HG02798 (cell line): ENCODE measurements around the gene ACP3.
"Not testable (repeated sequence)": the region's sequence is repeated elsewhere in the genome, so short reads cannot be mapped to it uniquely, and the experiment has no call there.

Experiments used
- ATAC-seq: cut with Tn5 transposase; IDR thresholded peaks from one replicate; pipeline ENCODE4 v1.9.1; 2021; ENCODE audit warnings: mild to moderate bottlenecking; ENCODE audit not compliant: unreplicated experiment, poor library complexity

ACP3 gene

GRCh38 chr3:132317229-132317948 lies at the start of gene ACP3:
Gene ACP3 (plus strand): TSS chr3:132317407. CDS start chr3:132317457, 50 bp downstream.
- ATAC-seq = no peak

DNA sequence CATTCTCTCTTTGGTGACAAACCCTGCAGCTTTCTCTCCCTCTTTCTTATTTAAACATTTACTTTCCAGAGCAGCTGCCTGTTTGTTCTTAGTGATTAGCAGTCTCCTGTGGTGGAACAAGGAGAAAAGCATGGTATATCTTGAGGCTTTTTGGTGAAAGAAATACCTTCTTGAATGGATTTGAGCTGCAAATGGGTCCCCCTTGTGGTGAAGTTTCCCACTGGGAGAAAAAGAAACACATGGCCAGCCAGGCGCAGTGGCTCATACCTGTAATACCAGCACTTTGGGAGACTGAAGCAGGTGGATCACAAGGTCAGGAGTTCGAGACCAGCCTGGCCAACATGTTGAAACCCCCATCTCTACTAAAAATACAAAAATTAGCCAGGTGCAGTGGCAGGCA lies 48.3 kb upstream of the ACP3 start:
- no peak for ATAC-seq

DNA sequence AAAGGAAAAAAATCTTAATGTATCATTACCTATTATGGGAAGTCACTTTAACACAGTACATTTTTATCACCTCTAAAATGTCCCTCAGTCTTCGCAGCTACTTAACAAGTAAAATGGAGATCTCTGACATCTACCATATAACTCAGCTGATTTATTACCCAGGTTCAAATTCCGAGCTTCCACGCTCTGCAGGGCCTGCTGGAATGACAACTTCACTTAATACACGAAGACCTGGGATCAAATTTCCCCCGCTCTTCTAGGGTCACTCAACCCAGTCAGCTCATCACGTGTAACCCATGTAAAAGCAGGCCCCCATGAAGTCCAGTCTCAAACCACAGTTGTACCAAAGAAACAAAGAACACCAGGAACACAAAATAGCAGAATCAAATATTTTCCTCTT lies 44.2 kb upstream of the ACP3 start:
- no peak for ATAC-seq

DNA sequence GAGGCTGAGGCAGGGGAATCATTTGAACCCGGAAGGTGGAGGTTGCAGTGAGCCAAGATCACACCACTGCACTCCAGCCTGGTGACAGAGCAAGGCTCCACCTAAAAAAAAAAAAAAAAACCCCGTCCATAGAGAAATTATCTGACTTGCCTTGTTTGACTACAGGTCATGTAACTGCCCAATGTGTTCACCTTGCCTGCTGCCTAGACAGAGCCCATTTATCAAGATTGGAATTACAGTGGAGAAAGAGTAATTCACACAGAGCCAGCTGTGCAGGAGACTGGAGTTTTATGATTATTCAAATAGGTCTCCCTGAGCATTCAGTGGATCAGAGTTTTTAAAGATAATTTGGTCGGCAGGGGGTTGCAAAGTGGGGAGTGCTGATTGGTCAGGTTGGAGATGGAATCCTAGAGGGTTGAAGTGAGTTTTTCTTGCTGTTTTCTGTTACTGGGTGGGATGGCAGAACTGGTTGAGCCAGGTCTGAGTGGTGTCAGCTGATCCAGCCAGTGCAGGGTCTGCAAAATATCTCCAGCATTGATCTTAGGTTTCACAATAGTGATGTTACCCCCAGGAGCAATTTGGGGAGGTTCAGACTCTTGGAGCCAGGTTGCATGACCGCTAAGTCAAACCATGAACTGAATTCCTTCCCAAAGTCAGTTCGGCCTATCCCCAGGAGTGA lies 40.8 kb upstream of the ACP3 start:
- no peak for ATAC-seq

- no peak for ATAC-seq
Measured at GRCh38 chr3:132279030-132279429, 38.2 kb upstream of the ACP3 start.

GRCh38 chr3:132283440-132283839 lies 33.8 kb upstream of the ACP3 start:
- ATAC-seq = no peak

DNA sequence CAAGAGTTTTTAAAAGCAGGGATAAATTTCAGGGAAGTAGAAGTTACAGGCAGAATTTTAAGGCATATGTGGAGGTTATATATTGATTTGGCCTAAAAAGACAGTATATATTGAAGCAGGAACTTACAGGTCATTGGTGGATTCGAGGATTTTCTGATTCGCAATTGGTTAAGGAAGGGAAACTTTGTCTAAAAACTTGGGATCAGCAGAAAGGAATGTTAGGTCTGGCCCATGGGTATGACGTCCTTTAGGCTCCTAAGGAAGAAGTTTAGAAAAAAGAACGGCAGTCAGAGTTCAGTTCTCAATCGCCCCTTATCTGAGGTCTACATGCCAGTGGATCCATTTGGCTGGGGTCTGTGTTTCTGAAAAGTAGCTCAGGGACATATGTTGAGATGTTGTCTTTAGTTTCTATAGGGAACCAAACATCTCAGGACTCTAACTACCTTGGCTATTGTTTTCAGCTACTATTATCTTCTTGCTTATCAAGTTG lies 33.2 kb upstream of the ACP3 start:
- no peak for ATAC-seq

GRCh38 chr3:132284781-132285619 lies 32.2 kb upstream of the ACP3 start:
- no peak for ATAC-seq

GRCh38 chr3:132285620-132285945 lies 31.6 kb upstream of the ACP3 start:
- ATAC-seq = no peak

- no peak for ATAC-seq
Measured at GRCh38 chr3:132286035-132286434, 31.2 kb upstream of the ACP3 start.

GRCh38 chr3:132288357-132288756 lies 28.9 kb upstream of the ACP3 start:
- no peak for ATAC-seq

- no peak for ATAC-seq
Measured at GRCh38 chr3:132289316-132289715, 27.9 kb upstream of the ACP3 start.

DNA sequence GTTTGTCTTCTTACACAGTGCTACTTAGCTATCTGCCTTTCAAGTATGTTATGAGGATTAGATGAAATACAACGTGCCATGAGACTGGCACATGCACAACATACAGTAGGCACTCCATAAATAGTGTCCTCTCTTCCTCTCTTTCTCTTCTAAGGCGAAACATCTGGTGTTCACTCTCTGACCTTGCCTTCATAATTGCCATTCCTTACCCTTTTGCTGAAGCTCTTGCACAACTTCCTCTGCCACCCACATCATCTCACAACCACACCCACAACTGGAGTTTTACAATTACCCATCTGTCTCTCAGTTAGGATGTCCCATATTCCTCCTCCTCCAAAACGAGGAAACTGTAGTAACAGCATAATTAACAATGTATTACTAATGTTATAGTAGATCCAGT lies 26.4 kb upstream of the ACP3 start:
- no peak for ATAC-seq

- no peak for ATAC-seq
Measured at GRCh38 chr3:132292042-132292441, 25.2 kb upstream of the ACP3 start.

DNA sequence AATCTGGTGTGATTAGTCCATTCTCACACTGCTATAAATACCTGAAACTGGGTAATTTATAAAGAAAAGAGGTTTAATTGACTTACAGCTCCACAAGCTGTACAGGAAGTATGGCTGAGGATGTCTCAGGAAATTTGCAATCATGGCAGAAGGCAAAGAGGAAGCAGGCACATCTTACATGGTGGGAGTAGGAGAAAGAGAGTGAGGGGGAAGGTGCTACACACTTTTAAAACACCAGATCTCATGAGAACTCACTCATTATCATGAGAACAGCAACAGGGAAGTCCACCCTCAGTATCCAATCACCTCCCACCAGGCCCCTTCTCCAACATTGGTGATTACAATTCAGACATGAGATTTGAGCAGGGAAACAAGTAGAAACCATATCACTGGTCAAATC lies 24.0 kb upstream of the ACP3 start:
- no peak for ATAC-seq

DNA sequence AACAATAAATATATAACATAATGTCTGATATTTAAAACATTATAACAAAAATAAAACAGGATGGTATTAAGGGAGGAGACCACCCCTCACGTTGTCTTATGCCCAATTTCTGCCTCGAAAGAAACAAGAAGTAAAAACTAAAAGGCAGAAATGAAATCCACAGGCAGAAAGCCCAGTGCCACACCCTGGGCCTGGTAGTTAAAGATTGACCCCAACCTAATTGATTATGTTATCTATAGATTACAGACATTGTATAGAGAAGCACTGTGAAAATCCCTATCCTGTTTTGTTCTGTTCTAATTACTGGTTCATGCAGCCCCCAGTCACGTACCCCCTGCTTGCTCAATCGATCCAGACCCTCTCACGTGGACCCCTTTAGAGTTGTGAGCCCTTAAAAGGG lies 22.3 kb upstream of the ACP3 start:
- no peak for ATAC-seq

DNA sequence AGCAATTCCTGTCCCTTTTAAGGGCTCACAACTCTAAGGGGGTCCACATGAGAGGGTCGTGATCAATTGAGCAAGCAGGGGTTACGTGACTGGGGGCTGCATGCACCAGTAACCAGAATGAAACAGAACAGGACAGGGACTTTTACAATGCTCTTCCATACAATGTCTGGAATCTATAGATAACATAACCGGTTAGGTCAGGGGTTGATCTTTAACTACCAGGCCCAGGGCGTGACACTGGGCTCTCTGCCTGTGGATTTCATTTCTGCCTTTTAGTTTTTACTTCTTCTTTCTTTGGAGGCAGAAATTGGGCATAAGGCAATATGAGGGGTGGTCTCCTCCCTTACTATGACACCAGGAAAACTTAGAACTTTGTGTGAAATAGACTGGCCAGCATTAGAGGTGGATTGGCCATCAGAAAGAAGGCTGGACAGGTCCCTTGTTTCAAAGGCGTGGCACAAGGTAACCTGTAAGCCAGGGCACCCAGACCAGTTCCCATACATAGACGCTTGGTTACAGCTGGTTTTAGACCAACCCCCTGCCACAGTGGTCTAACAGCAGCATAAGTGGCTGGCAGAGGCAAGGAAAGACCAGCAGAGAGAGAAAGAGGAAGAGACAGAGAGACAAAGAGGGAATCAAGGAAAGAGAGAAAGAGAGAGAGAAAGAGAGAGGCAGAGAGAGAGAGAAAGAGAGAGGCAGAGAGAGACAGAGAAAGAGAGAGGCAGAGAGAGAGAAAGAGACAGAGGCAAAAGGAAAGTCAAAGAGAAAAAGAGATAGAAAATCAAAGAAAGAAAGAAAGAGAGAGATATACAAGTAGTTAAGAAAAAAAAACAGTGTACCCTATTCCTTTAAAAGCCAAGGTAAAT lies 13.6 kb upstream of the ACP3 start:
- not testable (repeated sequence) for ATAC-seq

DNA sequence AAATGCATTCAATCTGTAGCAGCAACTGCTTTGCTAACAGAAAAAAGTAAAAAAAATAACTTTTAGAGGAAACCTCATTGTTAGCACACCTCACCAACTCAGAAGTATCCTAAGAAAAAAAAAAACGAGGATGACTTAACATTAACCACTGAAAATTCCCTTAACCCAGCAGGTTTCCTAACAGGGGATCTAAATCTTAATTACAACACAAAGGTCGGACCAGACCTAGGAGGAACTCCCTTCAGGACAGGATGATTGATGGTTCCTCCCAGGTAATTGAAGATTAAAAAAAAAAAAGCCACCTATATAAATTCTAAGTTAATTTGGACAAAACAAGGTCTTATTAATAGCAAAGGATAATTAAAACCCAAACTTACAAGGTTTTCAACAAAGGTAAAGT lies 12.9 kb upstream of the ACP3 start:
- ATAC-seq = not testable (repeated sequence)

DNA sequence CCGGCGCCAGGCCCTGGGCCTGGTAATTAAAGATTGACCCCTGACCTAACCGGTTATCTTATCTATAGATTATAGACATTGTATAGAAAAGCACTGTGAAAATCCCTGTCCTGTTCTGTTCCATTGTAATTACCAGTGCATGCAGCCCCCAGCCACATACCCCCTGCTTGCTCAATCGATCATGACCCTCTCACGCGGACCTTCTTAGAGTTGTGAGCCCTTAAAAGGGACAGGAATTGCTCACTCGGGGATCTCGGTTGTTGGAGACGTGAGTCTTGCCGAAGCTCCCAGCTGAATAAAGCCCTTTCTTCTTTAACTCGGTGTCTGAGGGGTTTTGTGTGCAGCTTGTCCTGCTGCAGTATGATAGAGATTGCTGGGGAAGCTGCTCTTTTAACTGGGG lies 7.2 kb upstream of the ACP3 start:
- not testable (repeated sequence) for ATAC-seq

GRCh38 chr3:132311316-132311715 lies 5.9 kb upstream of the ACP3 start:
- no peak for ATAC-seq
